Neuron (in vitro differentiated cells): Measurements from ENCODE around the gene CDH4.

Experiments
- H2AFZ ChIP-seq: one replicate; pipeline ENCODE4 v1.6.1; 2013; ENCODE audit warnings: low read depth, mild to moderate bottlenecking, inconsistent platforms, low read length, moderate library complexity
- H3K27me3 ChIP-seq: one replicate; pipeline ENCODE4 v1.6.1; 2013; ENCODE audit warnings: low read length; ENCODE audit not compliant: insufficient read depth
- H3K36me3 ChIP-seq: one replicate; pipeline ENCODE4 v1.6.1; 2013; ENCODE audit warnings: low read length; ENCODE audit not compliant: insufficient read depth
- H3K4me1 ChIP-seq: one replicate; pipeline ENCODE4 v1.6.1; 2013; ENCODE audit warnings: low read length; ENCODE audit not compliant: insufficient read depth
- H3K4me3 ChIP-seq: 2 replicates; pipeline ENCODE4 v1.5.1; 2013; ENCODE audit warnings: mild to moderate bottlenecking, low read length, moderate library complexity
- H3K9me3 ChIP-seq: one replicate; pipeline ENCODE4 v1.6.1; 2013; ENCODE audit warnings: low read length

Gene CDH4

DNA sequence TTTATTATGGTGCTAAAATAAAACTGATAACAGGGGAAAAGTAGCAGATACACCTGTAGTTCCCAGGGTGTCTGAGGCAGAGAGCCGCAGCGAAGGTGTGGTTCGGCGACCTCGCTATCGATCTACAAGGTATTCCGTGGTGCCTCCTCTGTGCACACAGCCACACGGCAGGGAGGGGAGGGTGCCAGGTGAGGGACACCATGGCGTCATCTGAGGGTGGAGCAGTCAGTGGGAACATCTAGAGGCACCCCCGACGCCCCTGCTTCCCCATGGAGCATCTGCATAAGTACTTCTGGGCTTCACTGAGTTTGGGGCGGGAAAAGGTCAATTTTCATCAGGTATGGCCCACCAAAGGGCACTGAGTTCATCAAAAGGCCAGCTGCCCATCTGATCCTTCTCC, 570.3 kb downstream of the CDH4 start:
- no peak overlapping the region for H3K4me3 ChIP-seq
- peaks cover 2% of the 10 kb centered on the region for H3K4me1 ChIP-seq
- peaks cover 4% of the 10 kb centered on the region for H3K9me3 ChIP-seq
- no peaks in the 10 kb centered on the region for H3K27me3 ChIP-seq
- H3K36me3 ChIP-seq, result no peaks in the 10 kb centered on the region
- no peak overlapping the region for H2AFZ ChIP-seq

DNA sequence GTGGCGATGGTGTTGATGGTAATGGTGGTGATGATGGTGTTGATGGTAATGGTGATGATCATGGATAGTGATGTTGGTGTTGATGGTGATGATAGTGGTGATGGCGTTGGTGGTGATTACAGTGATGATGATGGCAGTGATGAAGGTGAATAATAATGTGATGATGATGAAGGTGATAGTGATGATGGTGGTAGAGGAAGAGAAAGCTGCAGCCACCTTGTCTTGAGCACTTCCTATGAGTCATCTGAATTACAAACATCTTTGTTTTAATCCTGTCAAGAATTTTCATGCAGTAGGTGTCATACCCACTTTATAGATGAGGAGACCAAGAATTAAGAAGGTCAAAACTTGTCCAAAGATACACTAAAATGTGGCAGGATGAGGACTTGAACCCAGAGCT, 571.2 kb downstream of the CDH4 start:
- no peaks in the 10 kb centered on the region for H3K27me3 ChIP-seq
- no peaks in the 10 kb centered on the region for H3K36me3 ChIP-seq
- H3K4me3 ChIP-seq, result no peak overlapping the region
- no peak overlapping the region for H2AFZ ChIP-seq
- peaks cover 7% of the 10 kb centered on the region for H3K9me3 ChIP-seq
- H3K4me1 ChIP-seq, result no peaks in the 10 kb centered on the region

- H3K27me3 ChIP-seq, result no peaks in the 10 kb centered on the region
- H3K9me3 ChIP-seq, result peaks cover 10% of the 10 kb centered on the region
- H3K4me1 ChIP-seq, result no peaks in the 10 kb centered on the region
- no peaks in the 10 kb centered on the region for H3K36me3 ChIP-seq
- H3K4me3 ChIP-seq, result no peak overlapping the region
- no peak overlapping the region for H2AFZ ChIP-seq
Measured at GRCh38 chr20:61828891-61829290, 576.8 kb downstream of the CDH4 start.

DNA sequence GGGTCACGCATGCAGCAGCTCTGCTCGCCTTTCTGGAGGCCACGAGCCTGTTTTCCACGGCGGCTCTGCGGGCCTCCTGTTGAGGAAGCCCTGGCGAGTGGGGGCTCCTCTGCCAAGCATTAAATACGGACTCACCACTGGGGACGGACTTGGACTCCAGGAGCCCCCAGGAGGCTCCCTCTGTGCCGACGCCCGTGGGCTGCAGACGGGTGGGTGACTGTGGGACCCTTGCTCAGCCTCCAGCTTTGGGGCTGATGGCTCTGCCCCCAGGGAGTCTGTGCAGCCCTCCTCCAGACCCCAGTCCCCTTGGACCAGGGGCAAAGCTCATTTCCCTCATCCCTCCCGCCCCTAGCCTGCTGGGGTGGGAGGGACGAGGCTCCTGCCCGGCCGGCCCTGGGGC, 577.5 kb downstream of the CDH4 start:
- H3K4me1 ChIP-seq, result no peaks in the 10 kb centered on the region
- no peak overlapping the region for H3K4me3 ChIP-seq
- no peak overlapping the region for H2AFZ ChIP-seq
- H3K27me3 ChIP-seq, result no peaks in the 10 kb centered on the region
- H3K36me3 ChIP-seq, result no peaks in the 10 kb centered on the region
- peaks cover 10% of the 10 kb centered on the region for H3K9me3 ChIP-seq

DNA sequence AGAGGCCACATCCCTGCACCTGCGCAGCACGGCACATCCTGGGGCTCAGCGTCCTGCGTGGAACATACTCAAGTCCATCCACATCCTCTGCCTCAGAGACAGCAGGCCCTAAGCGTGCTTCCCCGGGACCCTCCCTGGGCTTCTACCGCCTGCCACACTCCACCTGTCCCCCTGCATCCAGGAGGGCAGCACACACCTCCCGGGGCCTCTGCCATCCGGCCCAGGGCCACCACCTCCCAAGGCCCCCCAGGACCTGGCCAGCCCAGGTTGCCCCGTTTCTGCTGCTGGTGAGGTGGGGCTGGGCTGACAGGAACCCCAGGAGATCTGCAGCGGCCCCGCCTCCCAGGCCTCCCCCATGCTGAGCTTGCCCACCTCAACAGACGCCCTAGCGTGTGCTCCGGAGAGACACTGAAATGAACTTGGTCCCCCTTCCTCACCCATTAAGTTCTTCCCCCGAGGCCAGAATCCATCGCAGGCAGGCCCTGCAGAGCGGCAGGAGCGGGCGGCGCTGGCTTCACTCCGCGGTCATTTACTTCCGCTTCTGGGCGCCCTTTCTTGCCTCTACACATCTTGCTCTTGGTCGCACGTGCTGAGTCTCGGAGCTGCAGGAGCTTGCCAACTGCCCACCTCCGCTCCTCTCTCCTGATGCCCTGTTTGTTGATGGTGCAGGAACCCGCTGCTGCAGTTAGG, 578.3 kb downstream of the CDH4 start:
- Histone ChIP-seq H3K36me3 (no peaks in the 10 kb centered on the region), H3K27me3 (no peaks in the 10 kb centered on the region), H3K9me3 (peaks cover 10% of the 10 kb centered on the region), H2AFZ (no peak overlapping the region), H3K4me1 (no peaks in the 10 kb centered on the region), H3K4me3 (no peak overlapping the region)

- H3K27me3 ChIP-seq, result no peaks in the 10 kb centered on the region
- no peak overlapping the region for H3K4me3 ChIP-seq
- no peaks in the 10 kb centered on the region for H3K4me1 ChIP-seq
- no peaks in the 10 kb centered on the region for H3K36me3 ChIP-seq
- H2AFZ ChIP-seq, result no peak overlapping the region
- peaks cover 10% of the 10 kb centered on the region for H3K9me3 ChIP-seq
Measured at GRCh38 chr20:61830991-61831390, 578.9 kb downstream of the CDH4 start.

DNA sequence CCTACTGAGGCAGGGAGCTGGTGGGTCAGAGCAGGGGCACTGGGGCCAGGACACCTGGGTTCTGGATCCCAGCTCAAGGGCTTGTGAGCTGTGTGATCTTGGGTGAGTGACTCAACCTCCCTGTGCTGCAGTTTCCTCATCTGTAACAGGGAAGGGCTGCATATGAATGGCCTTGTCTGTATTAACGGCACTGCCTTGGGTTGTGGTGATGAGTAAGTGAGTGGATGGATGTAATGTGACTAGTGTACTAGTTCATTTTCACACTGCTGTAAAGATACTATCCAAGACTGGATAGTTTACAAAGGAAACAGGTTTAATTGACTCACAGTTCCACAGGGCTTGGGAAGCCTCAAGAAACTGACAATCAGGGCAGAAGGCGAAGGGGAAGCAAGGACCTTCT, 580.1 kb downstream of the CDH4 start:
- no peaks in the 10 kb centered on the region for H3K4me1 ChIP-seq
- no peak overlapping the region for H2AFZ ChIP-seq
- H3K9me3 ChIP-seq, result peaks cover 8% of the 10 kb centered on the region
- H3K4me3 ChIP-seq, result no peak overlapping the region
- H3K27me3 ChIP-seq, result no peaks in the 10 kb centered on the region
- H3K36me3 ChIP-seq, result no peaks in the 10 kb centered on the region

- Histone ChIP-seq H3K4me3 (no peak overlapping the region), H2AFZ (no peak overlapping the region), H3K9me3 (no peaks in the 10 kb centered on the region), H3K36me3 (no peaks in the 10 kb centered on the region), H3K27me3 (no peaks in the 10 kb centered on the region), H3K4me1 (no peaks in the 10 kb centered on the region)
Measured at GRCh38 chr20:61833807-61834610, 581.9 kb downstream of the CDH4 start.

DNA sequence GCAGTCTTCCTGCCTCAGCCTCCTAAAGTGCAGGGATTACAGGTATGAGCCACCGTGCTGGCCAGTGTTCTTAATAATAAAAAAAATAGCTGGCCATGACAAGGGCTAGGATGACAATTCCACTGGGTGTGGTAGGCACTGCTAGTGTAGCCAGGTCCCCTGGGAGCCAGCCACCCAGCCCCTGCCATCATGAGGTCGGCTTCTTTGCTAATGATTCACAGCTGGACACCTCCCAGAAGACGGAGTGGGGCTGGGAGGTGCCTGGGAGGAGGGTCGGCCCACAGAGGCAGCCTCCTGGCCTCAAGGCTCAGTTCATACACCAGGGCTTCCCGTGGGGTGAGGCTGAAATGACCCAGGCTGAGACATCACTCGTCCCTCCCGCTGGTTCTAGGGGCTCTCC, 583.2 kb downstream of the CDH4 start:
- Histone ChIP-seq H3K9me3 (no peaks in the 10 kb centered on the region), H3K36me3 (no peaks in the 10 kb centered on the region), H3K4me3 (no peak overlapping the region), H3K27me3 (no peaks in the 10 kb centered on the region), H3K4me1 (no peaks in the 10 kb centered on the region), H2AFZ (no peak overlapping the region)

DNA sequence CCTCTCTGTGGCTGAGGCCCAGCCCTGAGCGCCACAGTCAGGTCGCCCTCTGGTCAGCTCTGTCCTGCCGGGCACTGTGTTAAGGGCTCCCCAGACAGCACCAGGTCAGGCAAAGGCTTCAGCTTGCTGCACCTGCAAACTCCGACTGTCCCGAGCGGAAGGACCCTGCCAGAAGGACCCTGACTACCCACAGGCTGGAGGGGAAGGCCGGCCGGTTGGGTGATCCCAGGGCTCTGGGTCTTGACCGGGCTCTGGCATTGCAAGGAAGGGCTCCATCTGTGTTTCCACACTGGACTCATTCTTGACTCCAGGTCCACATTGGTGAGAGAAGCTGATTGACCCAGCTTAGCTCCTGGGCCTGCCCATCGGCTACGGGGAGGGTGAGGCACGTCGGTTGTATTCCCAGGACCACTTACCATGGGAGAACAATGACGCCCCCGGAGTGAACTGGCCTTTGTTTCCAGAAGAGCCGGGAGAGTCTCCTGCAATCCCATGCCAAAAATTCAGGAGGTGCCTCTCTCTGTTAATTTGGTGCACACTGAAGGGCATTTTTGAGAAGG, 583.8 kb downstream of the CDH4 start:
- Histone ChIP-seq H3K9me3 (no peaks in the 10 kb centered on the region), H3K4me3 (no peak overlapping the region), H3K27me3 (no peaks in the 10 kb centered on the region), H3K36me3 (no peaks in the 10 kb centered on the region), H2AFZ (no peak overlapping the region), H3K4me1 (no peaks in the 10 kb centered on the region)

DNA sequence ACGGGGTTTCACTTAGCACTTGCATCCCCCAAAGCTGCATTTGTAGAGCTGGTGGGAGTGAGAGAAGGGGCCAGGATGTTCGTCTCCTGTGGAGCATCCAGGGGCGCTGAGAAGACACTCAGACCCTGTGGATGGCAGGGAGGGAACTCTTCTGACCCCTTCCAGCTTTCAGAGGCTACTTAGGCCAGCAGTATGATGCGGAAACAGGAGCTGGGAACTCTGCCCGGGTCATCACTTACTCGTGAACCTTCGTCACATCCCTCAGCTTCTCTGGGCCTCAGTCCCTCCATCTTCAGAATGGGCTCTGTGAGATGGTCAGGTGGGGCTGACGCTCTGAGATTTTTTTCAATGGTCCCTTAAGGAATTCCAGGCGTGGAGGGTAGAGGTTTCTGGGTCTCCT, 585.1 kb downstream of the CDH4 start:
- H3K4me1 ChIP-seq, result no peaks in the 10 kb centered on the region
- no peak overlapping the region for H3K4me3 ChIP-seq
- no peak overlapping the region for H2AFZ ChIP-seq
- H3K9me3 ChIP-seq, result no peaks in the 10 kb centered on the region
- H3K36me3 ChIP-seq, result no peaks in the 10 kb centered on the region
- no peaks in the 10 kb centered on the region for H3K27me3 ChIP-seq

- Histone ChIP-seq H3K36me3 (no peaks in the 10 kb centered on the region), H3K4me3 (no peak overlapping the region), H3K4me1 (peaks cover 6% of the 10 kb centered on the region), H2AFZ (no peak overlapping the region), H3K9me3 (no peaks in the 10 kb centered on the region), H3K27me3 (no peaks in the 10 kb centered on the region)
Measured at GRCh38 chr20:61839223-61839911, 587.3 kb downstream of the CDH4 start.
